Measurements from ENCODE around the gene GRM7.

DNA sequence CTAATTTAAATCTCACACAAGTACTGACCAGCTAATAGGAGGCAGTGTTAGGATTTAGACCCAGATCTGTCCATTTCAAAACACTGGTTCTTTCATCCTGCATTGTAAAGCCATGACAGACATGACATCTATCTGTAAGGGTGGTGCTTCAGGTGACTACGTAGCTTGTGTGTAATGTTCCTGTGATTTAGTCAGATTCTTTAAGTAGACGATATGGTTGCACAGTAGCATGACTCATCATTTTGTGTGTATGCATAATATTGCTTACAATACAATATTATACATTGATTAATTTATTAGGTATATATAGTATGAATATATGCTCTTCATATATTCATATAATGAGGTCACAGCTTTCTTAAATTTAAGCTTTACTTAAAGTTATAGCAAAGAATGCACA lies 628.5 kb downstream of the GRM7 start:
- TF ChIP-seq GATA2 (IDR thresholded peaks at IDR 0.05; ENCODE audit: low read depth, low read length) (no peak), GATA3 (IDR thresholded peaks at IDR 0.05; ENCODE audit: low read depth, low read length) (no peak)

Measured in SH-SY5Y (cell line).